HEK293T (cell line): ENCODE data around the gene ADORA1.

ENCODE experiments used
- BHLHE40 ChIP-seq: fragments of 450-650 bp; IDR thresholded peaks from 2 replicates; pipeline ENCODE4 v1.6.1; 2016; ENCODE audit warnings: mild to moderate bottlenecking, moderate library complexity, borderline replicate concordance
- ELF4 ChIP-seq: fragments of 450-650 bp; IDR thresholded peaks from 2 replicates; pipeline ENCODE4 v1.6.1; 2017; ENCODE audit warnings: antibody characterized with exemption
- FOXK2 ChIP-seq: fragments of 450-650 bp; IDR thresholded peaks from 2 replicates; pipeline ENCODE4 v1.6.1; 2016; ENCODE audit warnings: mild to moderate bottlenecking
- FOXM1 ChIP-seq: fragments of 450-650 bp; IDR thresholded peaks from 2 replicates; pipeline ENCODE4 v1.6.1; 2017; ENCODE audit warnings: mild to moderate bottlenecking, borderline replicate concordance
- HDGF ChIP-seq: fragments of 450-650 bp; IDR thresholded peaks from 2 replicates; pipeline ENCODE4 v1.6.1; 2017; ENCODE audit warnings: antibody characterized with exemption, borderline replicate concordance
- ZNF384 ChIP-seq: fragments of 450-650 bp; IDR thresholded peaks from 2 replicates; pipeline ENCODE4 v1.6.1; 2016

- no peak for TF ChIP-seq ELF4
- no peak for TF ChIP-seq FOXK2
- TF ChIP-seq BHLHE40 = no peak
- TF ChIP-seq HDGF = no peak
- TF ChIP-seq FOXM1 = no peak
- TF ChIP-seq ZNF384 = no peak
These were observed 24.3 kb upstream of the ADORA1 start for GRCh38 chr1:203103216-203103615.
